HepG2 (cell line): Measurements from ENCODE around the gene MINDY2. TPM values are rescaled to one million over a fixed set of nuclear protein-coding genes. Genes with fewer than 3 reads are reported as not detected.
A peak's percentile ranks its signal among the peaks of the same experiment; 100 is the strongest.

Experiments used
- ATAC-seq: fragments of 200-7000 bp; cut with Tn5 transposase; 3 replicates; pipeline ENCODE4 v1.9.1; 2020; ENCODE audit warnings: mild to moderate bottlenecking, moderate library complexity
- BruUV-seq: library from RNA; stranded (reverse); fragments of 400-500 nt; replicated peaks from 2 replicates; lab custom pipeline; 2021; lab: Mats Ljungman, UMichigan
- CTCF ChIA-PET: fragments of 300-600 bp; formaldehyde crosslinking; extraction: SDS; loops from one replicate; lab custom pipeline; 2021; ENCODE audit warnings: low total read pairs, inconsistent platforms, low intra/inter-chr PET ratio; lab: Yijun Ruan, JAX
- POLR2A ChIA-PET: fragments of 350-600 bp; sonication (Branson Sonifier 250); formaldehyde crosslinking; loops from one replicate; lab custom pipeline; 2020; ENCODE audit warnings: antibody characterized with exemption, inconsistent platforms; lab: Yijun Ruan, JAX
- DNase-seq: peaks from one replicate; pipeline ENCODE4 v3.0.0-alpha.2; 2015; ENCODE audit warnings: low spot score
- FAIRE-seq: peaks from 3 replicates; lab custom pipeline; 2011; peaks lifted over from hg19 to GRCh38; lab: Jason Lieb, UNC
- H2AFZ ChIP-seq: one replicate; pipeline ENCODE4 v1.6.1; 2011; ENCODE audit warnings: low read length, inconsistent platforms
- H3K27ac ChIP-seq: fragments of 300-600 bp; 3 replicates; pipeline ENCODE4 v1.8.0; 2011; ENCODE audit warnings: mixed run types, mild to moderate bottlenecking, mixed read lengths, low read length, inconsistent platforms; ENCODE audit not compliant: insufficient read depth; ENCODE audit errors: extremely low read length
- H3K27me3 ChIP-seq, 2 experiments: fragments of 200-600 bp in 1 of 2; 2 replicates in 1 of 2; 3 replicates in 1 of 2; pipeline versions ENCODE4 v1.6.0 to v1.8.0; 2011; ENCODE audit warnings: low read length in 2 of 2, mild to moderate bottlenecking in 2 of 2, moderate library complexity in 2 of 2, inconsistent platforms in 1 of 2; ENCODE audit not compliant: insufficient read depth in 2 of 2, control insufficient read depth in 1 of 2
- H3K36me3 ChIP-seq, 2 experiments: fragments of 200-600 bp in 1 of 2; replicated peaks in 1 of 2; 2 replicates in 1 of 2; 3 replicates in 1 of 2; pipeline versions ENCODE4 v1.5.1 to v1.8.0; 2011; ENCODE audit warnings: low read length in 2 of 2, inconsistent platforms in 1 of 2; ENCODE audit not compliant: insufficient read depth in 2 of 2, control insufficient read depth in 1 of 2
- H3K4me1 ChIP-seq: 2 replicates; pipeline ENCODE4 v1.5.1; 2012; ENCODE audit warnings: low read length, inconsistent platforms; ENCODE audit not compliant: insufficient read depth
- H3K4me2 ChIP-seq: 2 replicates; pipeline ENCODE4 v1.6.0; 2011; ENCODE audit warnings: low read depth, low read length, inconsistent platforms
- H3K4me3 ChIP-seq, 3 experiments: fragments of 200-600 bp in 1 of 3; sonication (generic), shearing (Covaris generic) in 1 of 3; replicated peaks in 1 of 3; 2 replicates each; pipeline ENCODE4 v1.5.1; 2011 to 2016; ENCODE audit warnings: low read length in 3 of 3, inconsistent platforms in 2 of 3, low read depth in 2 of 3, mild to moderate bottlenecking in 2 of 3, control low read depth in 1 of 3, mixed read lengths in 1 of 3; ENCODE audit not compliant: insufficient read depth in 1 of 3
- H3K79me2 ChIP-seq: one replicate; pipeline ENCODE4 v1.6.1; 2011; ENCODE audit warnings: low read length, inconsistent platforms; ENCODE audit not compliant: insufficient read depth
- H3K9ac ChIP-seq: 2 replicates; pipeline ENCODE4 v1.6.0; 2011; ENCODE audit warnings: mild to moderate bottlenecking, low read depth, low read length, inconsistent platforms; ENCODE audit not compliant: insufficient read depth
- H3K9me3 ChIP-seq: 2 replicates; pipeline ENCODE4 v1.5.1; 2012; ENCODE audit warnings: mild to moderate bottlenecking, low read length
- H4K20me1 ChIP-seq: 2 replicates; pipeline ENCODE4 v1.6.0; 2011; ENCODE audit warnings: inconsistent platforms, mild to moderate bottlenecking, low read length, moderate library complexity; ENCODE audit not compliant: insufficient read depth
- HOXD1 ChIP-seq: sonication (generic); formaldehyde crosslinking; IDR thresholded peaks from 2 replicates; pipeline ENCODE4 v1.5.0; 2020; ENCODE audit warnings: missing genetic modification reagents
- LCORL ChIP-seq, 2 experiments: fragments of 450-650 bp in 1 of 2; sonication (generic) in 1 of 2; formaldehyde crosslinking in 1 of 2; IDR thresholded peaks; 2 replicates each; pipeline versions ENCODE4 v1.5.0 to v1.6.1; 2017 to 2020; ENCODE audit warnings: antibody characterized with exemption in 1 of 2, missing genetic modification reagents in 1 of 2
- MED1 ChIP-seq: sonication (generic); formaldehyde crosslinking; IDR thresholded peaks from 2 replicates; pipeline ENCODE4 v1.4.0; 2020; ENCODE audit warnings: missing genetic modification reagents
- MIXL1 ChIP-seq: IDR thresholded peaks from 2 replicates; pipeline ENCODE4 v1.6.1; 2016
- PITX1 ChIP-seq: sonication (generic); formaldehyde crosslinking; IDR thresholded peaks from 2 replicates; pipeline ENCODE4 v1.5.1; 2020; ENCODE audit warnings: mild to moderate bottlenecking, missing genetic modification reagents
- REPIN1 ChIP-seq: sonication (generic); formaldehyde crosslinking; IDR thresholded peaks from 2 replicates; pipeline ENCODE4 v1.8.0; 2022; ENCODE audit warnings: missing genetic modification reagents, low read depth, mild to moderate bottlenecking, borderline replicate concordance
- TARDBP ChIP-seq: sonication (generic); formaldehyde crosslinking; IDR thresholded peaks from 2 replicates; pipeline ENCODE4 v1.8.0; 2022; ENCODE audit warnings: mild to moderate bottlenecking, missing genetic modification reagents
- ZBTB20 ChIP-seq: sonication (generic); formaldehyde crosslinking; IDR thresholded peaks from 2 replicates; pipeline ENCODE4 v1.8.1; 2023; ENCODE audit warnings: missing genetic modification reagents, low read depth, mild to moderate bottlenecking, borderline replicate concordance
- ZNF33B ChIP-seq: sonication (generic); formaldehyde crosslinking; IDR thresholded peaks from 2 replicates; pipeline ENCODE4 v1.5.1; 2020; ENCODE audit warnings: mild to moderate bottlenecking, missing genetic modification reagents
- ZNF556 ChIP-seq: sonication (generic); formaldehyde crosslinking; IDR thresholded peaks from 2 replicates; pipeline ENCODE4 v1.4.0; 2020; ENCODE audit warnings: mild to moderate bottlenecking, missing genetic modification reagents, borderline replicate concordance
- ZNF878 ChIP-seq: sonication (generic); formaldehyde crosslinking; IDR thresholded peaks from 2 replicates; pipeline ENCODE4 v1.8.1; 2023; ENCODE audit warnings: mild to moderate bottlenecking, missing genetic modification reagents, moderate library complexity
- whole genome bisulfite sequencing: methylation state at CpG from one replicate; pipeline ENCODE4 v1.1.6; 2017; ENCODE audit warnings: low lambda C conversion rate; 5-methylcytosine and 5-hydroxymethylcytosine counted together
- in situ Hi-C: cut with HindIII; loops from 2 replicates; pipeline ENCODE4 v1.10.0; 2017; ENCODE audit warnings: low pct_unique_long_range_greater_than_20kb; ENCODE audit not compliant: extremely low pct_ligation_motif_present
- intact Hi-C: fragments of 100-400 bp; cut with micrococcal nuclease; formaldehyde crosslinking; loops from one replicate; pipeline ENCODE4 v1.10.0; 2022; ENCODE audit not compliant: unreplicated experiment
- polyA plus RNA-seq, 8 experiments: library from polyadenylated mRNA; depleted of rRNA in 3 of 8; stranded (reverse) in 7 of 8; unstranded in 1 of 8; fragments of >200 nt; fragmentation: Illumina TruSeq in 4 of 8; extraction: Trizol in 4 of 8; gene quantifications; 2 replicates each; pipeline versions ENCODE4 v1.2.1 to v1.2.3, GENCODE V29; 2011 to 2016; ENCODE audit warnings: low read depth in 4 of 8, missing spikeins in 1 of 8, mixed read lengths in 1 of 8; ENCODE audit not compliant: insufficient read depth in 1 of 8
- total RNA-seq, 5 experiments: library from RNA; depleted of rRNA; stranded (reverse); fragments of >200 nt; fragmentation: Illumina TruSeq; extraction: Trizol; gene quantifications; 2 replicates each; pipeline ENCODE4 v1.2.3, GENCODE V29; 2016; ENCODE audit warnings: low read depth in 1 of 5
- TF ChIP-seq, protein P1 (sequence below): sonication (generic); formaldehyde crosslinking; IDR thresholded peaks from 2 replicates; pipeline ENCODE4 v1.4.0; 2020; ENCODE audit warnings: missing genetic modification reagents
- TF ChIP-seq, protein P2 (sequence below): sonication (generic); formaldehyde crosslinking; IDR thresholded peaks from 2 replicates; pipeline ENCODE4 v1.4.0; 2020; ENCODE audit warnings: missing genetic modification reagents, borderline replicate concordance
- TF ChIP-seq, protein P3 (sequence below), 2 experiments: sonication (generic) in 1 of 2; formaldehyde crosslinking in 1 of 2; IDR thresholded peaks; 2 replicates each; pipeline versions ENCODE4 v1.4.0 to v1.6.1; 2018 to 2020; ENCODE audit warnings: missing genetic modification reagents in 2 of 2, borderline replicate concordance in 1 of 2, low read depth in 1 of 2, mild to moderate bottlenecking in 1 of 2, missing biosample characterization in 1 of 2

The MINDY2 gene
- total and polyA plus RNA-seq, 2 of the 13 experiments (the other 11 are each of a cell fraction or from before 2014, with no cell fraction given) = 7.2 to 12.6 TPM

GRCh38 chr15:58771621-58772250 lies 634 bp downstream of the MINDY2 start:
- Histone ChIP-seq H3K36me3 (peaks cover 0 to 6% of the 10 kb centered on the region in 2 experiments; a peak in 4 of 5 replicates), H3K9ac (peak overlapping the region; percentile 78), H3K27me3 (no peaks in the 10 kb centered on the region; a peak in 1 of 5 replicates), H3K27ac (peak overlapping the region; percentile 85), H3K4me3 (peak overlapping the region; percentile 81 to 94 (median 94)), H3K79me2 (peaks cover 48% of the 10 kb centered on the region), H3K4me2 (peak overlapping the region; percentile 78), H3K4me1 (peaks cover 42% of the 10 kb centered on the region), H3K9me3 (no peaks in the 10 kb centered on the region), H4K20me1 (peaks cover 10% of the 10 kb centered on the region; the same call in 1 of the 2 replicates), H2AFZ (no peak overlapping the region)
- WGBS = under 1% methylated on average over 14 of the region's 40 CpGs
- FAIRE-seq (no peak), ATAC-seq (peak; percentile 37), DNase-seq (no peak)
- BruUV-seq = no TSS peak
- POLR2A ChIA-PET = interaction anchor here (0.8 to 2.7 kb wide), 18 partner anchors 9 to 439 kb away, joined by 3 to 111 read pairs (median 8); partner anchors contain the start of gene ADAM10
- in situ Hi-C loops (no loop called here), intact Hi-C loops (loop anchor here (1.0 to 5.0 kb wide), 2 partner anchors 21 to 544 kb away; no protein-coding TSS in a partner anchor)
- CTCF ChIA-PET = no interaction called here
- no peak for TF ChIP-seq ZBTB20 (CRISPR knock-in tag)
- peak; percentile 5; the same call in 1 of the 2 replicates for TF ChIP-seq ZNF878 (CRISPR knock-in tag)
- TF ChIP-seq, protein P1, sequence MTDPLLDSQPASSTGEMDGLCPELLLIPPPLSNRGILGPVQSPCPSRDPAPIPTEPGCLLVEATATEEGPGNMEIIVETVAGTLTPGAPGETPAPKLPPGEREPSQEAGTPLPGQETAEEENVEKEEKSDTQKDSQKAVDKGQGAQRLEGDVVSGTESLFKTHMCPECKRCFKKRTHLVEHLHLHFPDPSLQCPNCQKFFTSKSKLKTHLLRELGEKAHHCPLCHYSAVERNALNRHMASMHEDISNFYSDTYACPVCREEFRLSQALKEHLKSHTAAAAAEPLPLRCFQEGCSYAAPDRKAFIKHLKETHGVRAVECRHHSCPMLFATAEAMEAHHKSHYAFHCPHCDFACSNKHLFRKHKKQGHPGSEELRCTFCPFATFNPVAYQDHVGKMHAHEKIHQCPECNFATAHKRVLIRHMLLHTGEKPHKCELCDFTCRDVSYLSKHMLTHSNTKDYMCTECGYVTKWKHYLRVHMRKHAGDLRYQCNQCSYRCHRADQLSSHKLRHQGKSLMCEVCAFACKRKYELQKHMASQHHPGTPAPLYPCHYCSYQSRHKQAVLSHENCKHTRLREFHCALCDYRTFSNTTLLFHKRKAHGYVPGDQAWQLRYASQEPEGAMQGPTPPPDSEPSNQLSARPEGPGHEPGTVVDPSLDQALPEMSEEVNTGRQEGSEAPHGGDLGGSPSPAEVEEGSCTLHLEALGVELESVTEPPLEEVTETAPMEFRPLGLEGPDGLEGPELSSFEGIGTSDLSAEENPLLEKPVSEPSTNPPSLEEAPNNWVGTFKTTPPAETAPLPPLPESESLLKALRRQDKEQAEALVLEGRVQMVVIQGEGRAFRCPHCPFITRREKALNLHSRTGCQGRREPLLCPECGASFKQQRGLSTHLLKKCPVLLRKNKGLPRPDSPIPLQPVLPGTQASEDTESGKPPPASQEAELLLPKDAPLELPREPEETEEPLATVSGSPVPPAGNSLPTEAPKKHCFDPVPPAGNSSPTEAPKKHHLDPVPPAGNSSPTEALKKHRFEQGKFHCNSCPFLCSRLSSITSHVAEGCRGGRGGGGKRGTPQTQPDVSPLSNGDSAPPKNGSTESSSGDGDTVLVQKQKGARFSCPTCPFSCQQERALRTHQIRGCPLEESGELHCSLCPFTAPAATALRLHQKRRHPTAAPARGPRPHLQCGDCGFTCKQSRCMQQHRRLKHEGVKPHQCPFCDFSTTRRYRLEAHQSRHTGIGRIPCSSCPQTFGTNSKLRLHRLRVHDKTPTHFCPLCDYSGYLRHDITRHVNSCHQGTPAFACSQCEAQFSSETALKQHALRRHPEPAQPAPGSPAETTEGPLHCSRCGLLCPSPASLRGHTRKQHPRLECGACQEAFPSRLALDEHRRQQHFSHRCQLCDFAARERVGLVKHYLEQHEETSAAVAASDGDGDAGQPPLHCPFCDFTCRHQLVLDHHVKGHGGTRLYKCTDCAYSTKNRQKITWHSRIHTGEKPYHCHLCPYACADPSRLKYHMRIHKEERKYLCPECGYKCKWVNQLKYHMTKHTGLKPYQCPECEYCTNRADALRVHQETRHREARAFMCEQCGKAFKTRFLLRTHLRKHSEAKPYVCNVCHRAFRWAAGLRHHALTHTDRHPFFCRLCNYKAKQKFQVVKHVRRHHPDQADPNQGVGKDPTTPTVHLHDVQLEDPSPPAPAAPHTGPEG (CRISPR knock-in tag) = 0 out of 2 replicates have a peak, but pooled peaks have one; percentile 8
- TF ChIP-seq, protein P2, sequence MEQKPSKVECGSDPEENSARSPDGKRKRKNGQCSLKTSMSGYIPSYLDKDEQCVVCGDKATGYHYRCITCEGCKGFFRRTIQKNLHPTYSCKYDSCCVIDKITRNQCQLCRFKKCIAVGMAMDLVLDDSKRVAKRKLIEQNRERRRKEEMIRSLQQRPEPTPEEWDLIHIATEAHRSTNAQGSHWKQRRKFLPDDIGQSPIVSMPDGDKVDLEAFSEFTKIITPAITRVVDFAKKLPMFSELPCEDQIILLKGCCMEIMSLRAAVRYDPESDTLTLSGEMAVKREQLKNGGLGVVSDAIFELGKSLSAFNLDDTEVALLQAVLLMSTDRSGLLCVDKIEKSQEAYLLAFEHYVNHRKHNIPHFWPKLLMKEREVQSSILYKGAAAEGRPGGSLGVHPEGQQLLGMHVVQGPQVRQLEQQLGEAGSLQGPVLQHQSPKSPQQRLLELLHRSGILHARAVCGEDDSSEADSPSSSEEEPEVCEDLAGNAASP (CRISPR knock-in tag) = no peak
- TF ChIP-seq MED1 (CRISPR knock-in tag) = no peak
- TF ChIP-seq TARDBP = 0 out of 2 replicates have a peak, but pooled peaks have one; percentile 7
- no peak for TF ChIP-seq PITX1 (CRISPR knock-in tag)
- TF ChIP-seq, protein P3, sequence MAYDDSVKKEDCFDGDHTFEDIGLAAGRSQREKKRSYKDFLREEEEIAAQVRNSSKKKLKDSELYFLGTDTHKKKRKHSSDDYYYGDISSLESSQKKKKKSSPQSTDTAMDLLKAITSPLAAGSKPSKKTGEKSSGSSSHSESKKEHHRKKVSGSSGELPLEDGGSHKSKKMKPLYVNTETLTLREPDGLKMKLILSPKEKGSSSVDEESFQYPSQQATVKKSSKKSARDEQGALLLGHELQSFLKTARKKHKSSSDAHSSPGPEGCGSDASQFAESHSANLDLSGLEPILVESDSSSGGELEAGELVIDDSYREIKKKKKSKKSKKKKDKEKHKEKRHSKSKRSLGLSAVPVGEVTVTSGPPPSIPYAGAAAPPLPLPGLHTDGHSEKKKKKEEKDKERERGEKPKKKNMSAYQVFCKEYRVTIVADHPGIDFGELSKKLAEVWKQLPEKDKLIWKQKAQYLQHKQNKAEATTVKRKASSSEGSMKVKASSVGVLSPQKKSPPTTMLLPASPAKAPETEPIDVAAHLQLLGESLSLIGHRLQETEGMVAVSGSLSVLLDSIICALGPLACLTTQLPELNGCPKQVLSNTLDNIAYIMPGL (CRISPR knock-in tag; IDR thresholded peaks at IDR 0.05; ENCODE audit: borderline replicate concordance in 1 of 2, low read depth in 1 of 2) = no peak; a peak in 2 of 4 replicates
- TF ChIP-seq MIXL1 (CRISPR knock-in tag) = no peak
- TF ChIP-seq ZNF556 (CRISPR knock-in tag) = 0 out of 2 replicates have a peak, but pooled peaks have one; percentile 20
- TF ChIP-seq LCORL (IDR thresholded peaks at IDR 0.05) = no peak
- TF ChIP-seq LCORL (CRISPR knock-in tag; IDR thresholded peaks at IDR 0.05) = no peak
- no peak for TF ChIP-seq ZNF33B (CRISPR knock-in tag)
- 0 out of 2 replicates have a peak, but pooled peaks have one; percentile 5 for TF ChIP-seq HOXD1 (CRISPR knock-in tag)
- peak; percentile 24; the same call in 1 of the 2 replicates for TF ChIP-seq REPIN1 (CRISPR knock-in tag)
